CD4-positive, alpha-beta T cell treated with Interleukin-6 for 4 hours (primary cell): ENCODE results near the gene CCDC90B.
"Not testable (repeated sequence)": the region's sequence is repeated elsewhere in the genome, so short reads cannot be mapped to it uniquely, and the experiment has no call there.

ENCODE experiments used
- DNase-seq: peaks from one replicate; pipeline ENCODE4 v3.0.0-alpha.2; 2020; ENCODE audit warnings: mixed read lengths

The CCDC90B gene

DNA sequence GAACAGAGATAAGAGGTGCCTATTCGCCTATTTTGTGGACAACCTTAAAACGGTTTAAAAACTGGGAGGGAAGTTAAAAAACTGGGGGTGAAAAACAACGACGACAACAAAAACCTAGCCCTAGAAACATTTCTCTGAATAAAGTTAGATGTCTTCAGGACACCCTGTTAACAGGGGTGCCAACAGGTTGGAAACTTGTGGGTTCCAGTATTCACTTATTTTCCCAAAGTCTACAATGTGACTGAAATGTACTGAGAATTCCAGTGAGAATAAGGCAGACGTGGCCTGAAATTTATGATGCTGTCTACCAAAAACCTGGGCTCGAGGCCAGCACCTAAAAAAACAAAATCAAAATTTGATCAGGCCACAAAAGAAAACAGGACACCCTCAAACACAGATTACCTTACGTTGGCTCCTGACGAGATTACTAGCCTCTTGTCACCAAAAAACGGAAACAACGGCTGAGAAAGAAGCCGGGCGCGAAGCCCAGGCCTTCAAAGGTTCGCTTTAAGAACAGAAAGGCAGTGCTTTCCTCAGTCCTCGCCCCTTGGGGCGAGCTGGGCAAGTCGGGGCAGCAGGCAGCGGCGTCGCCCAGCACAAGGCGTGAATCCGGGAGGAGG is 906 bp downstream of the CCDC90B start:
- no peak for DNase-seq

DNA sequence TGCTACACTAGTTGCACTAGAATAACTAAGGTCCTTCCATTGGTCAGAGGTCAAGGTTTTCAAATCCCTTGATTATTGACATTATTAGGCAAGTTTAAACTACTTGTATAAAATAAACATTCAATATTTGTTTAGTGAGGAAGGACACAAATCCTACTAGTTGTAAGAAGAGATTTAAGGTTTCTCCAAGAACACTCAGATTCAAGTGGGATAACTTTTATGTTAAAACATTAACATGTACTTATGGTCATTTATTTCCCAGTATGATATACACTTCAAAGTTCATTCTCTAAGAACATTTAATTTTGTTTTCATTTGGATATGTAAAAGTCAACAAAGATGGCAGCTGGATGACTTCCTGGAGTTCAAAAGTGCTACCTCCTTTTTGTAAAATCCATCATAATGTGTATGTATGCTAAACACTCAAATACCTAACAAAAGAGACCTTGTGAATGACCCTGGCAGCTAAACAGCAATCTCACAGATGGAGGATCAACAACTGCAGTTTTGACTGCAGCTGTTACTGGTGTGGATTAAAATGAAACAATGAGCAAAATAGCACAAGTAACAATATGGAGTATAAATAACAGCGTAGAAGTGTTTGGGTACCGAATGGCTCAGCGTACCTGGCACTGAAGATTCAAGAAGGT is 1.5 kb downstream of the CCDC90B start:
- no peak for DNase-seq

- no peak for DNase-seq
Measured at GRCh38 chr11:83282084-83282716, 4.0 kb downstream of the CCDC90B start.

DNA sequence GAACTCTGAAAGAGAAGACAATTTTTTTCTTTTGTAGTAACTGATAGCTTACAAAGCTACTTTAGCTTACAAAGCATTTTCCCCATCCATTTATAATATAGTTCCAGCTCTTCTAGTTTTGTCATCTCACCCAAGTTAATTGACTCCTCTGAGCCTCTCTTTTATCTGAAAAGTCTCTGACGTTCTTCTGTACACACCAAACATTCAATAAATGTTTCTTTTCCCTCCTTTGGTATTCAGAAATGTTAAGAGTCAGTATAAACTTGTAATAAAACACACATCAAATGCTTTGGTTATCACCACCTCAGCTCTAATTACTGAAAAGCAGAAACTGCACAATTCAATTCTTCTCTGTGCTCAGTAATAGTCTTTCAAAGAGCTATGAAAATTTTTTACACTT is 5.9 kb downstream of the CCDC90B start:
- DNase-seq: no peak

DNA sequence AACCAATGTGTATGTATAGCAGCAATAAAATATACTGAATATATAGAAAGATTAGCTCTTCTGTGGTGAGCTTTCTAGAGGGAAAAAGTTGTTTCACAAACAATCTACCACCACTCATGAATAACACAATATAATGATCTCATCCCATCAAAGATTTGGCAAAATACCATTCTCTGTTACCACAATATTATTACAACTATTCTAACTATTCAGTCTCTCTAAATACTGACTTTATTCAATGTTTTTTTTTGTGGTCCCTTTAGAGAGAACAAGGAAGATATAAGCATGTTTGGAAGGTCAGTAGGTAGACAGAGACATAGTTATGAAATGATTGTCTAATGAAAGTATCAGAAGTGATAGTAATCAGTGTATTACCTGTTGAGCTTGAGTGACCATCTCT is 7.8 kb downstream of the CCDC90B start:
- DNase-seq: no peak

- DNase-seq: no peak
Measured at GRCh38 chr11:83275888-83276641, 10.1 kb downstream of the CCDC90B start.

- no peak for DNase-seq
Measured at GRCh38 chr11:83272627-83273026, 13.5 kb downstream of the CCDC90B start.

DNA sequence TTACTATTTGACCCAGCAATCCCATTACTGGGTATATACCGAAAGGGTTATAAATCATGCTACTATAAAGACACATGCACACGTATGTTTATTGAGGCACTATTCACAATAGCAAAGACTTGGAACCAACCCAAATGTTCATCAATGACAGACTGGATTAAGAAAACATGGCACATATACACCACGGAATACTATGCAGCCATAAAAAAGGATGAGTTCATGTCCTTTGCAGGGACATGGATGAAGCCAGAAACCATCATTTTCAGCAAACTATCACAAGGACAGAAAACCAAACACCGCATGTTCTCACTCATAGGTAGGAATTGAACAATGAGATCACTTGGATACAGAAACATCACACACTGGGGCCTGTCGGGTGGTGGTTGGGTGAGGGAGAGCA is 14.4 kb downstream of the CCDC90B start:
- not testable (repeated sequence) for DNase-seq

- not testable (repeated sequence) for DNase-seq
Measured at GRCh38 chr11:83269080-83269479, 17.1 kb downstream of the CCDC90B start.

DNA sequence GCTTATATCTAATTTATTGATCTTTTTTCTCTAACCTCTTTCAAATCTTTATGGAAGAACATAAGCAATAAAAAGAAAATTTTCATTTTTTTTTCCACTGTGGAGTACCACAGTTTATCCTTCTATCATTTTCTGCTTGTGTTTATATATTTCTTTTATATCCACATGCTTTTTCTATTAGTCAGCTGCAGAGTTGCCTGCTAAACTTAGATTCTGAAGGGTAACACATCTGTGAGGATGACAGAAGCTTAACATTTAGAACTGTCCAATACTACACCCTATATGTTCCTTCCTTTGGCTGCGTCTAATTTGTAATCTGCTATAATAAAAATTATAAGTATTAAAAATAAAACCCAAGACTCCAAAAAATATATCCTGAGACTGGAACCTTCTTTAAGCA is 20.8 kb downstream of the CCDC90B start:
- no peak for DNase-seq

DNA sequence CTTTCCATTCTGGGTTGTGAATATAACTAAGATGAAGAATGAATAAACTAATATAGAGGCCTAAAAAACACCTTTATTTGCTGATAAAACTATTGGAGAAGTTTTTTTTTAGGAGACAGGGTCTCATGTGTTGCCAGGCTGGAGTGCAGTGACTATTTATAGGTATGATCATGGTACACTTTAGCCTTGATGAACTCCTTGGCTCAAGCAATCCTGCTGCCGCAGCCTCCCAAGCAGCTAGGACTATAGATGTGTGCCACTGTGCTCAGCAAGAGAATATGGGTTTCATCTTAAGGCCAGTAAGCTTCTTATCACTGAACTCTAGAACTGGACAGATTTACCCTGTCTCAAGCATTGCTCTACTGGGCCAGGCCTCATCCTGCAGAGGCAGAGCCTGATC is 26.6 kb downstream of the CCDC90B start:
- no peak for DNase-seq

DNA sequence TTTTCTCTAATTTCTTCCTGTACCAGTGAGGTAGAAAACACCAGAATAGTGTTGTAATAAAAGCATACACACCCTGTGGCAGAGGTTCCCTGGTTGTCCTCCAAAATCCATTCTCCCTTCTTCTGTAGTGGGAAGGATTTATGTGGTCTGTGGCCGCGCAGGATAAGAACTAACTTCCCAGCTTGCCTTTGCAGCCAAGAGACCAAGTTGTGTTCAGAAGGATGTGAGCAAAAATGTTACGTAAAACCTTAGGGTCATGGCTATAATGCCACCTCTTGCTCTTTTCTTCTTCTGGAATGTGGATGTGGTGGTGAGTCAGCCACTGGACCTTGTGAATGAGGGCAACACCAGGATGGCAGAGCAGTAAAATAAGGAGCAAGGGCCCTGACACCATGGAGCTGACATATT is 28.4 kb downstream of the CCDC90B start:
- DNase-seq: no peak

DNA sequence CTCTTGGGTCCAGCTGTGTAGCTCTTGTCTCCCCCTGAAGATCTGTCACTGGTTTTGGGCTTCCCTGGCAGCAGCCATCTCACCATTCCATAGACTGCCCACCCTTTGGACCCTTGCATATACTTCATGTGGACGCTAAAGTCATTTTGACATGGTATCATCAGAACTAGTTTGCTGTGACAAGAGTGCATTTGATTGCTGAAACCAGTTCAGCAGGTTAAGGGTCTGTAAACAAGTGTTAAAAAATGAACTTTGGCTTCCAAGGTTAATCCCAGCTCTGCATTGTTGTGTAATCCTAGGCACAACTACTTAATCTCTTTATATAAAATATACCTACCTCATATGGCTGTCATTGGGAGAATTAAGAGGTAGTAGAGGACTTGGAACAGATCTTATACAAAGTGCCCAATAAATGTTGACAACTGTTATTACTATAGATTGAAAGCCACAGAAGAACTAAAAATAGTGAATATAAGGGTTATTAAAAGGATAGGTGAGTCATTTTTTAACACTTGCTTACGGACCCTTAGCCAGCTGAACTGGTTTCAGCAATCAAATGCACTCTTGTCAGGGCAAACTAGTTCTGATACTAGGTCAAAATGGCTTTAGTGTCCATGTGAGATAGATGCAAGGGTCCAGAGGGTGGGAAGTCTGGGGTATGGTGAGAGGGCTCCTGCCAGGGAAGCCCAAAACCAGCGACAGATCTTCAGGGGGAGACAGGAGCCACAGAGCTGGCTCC is 29.4 kb downstream of the CCDC90B start:
- DNase-seq: no peak

GRCh38 chr11:83255366-83255765 is 30.8 kb downstream of the CCDC90B start:
- DNase-seq: no peak

GRCh38 chr11:83252941-83253340 is 33.2 kb downstream of the CCDC90B start:
- DNase-seq: no peak

DNA sequence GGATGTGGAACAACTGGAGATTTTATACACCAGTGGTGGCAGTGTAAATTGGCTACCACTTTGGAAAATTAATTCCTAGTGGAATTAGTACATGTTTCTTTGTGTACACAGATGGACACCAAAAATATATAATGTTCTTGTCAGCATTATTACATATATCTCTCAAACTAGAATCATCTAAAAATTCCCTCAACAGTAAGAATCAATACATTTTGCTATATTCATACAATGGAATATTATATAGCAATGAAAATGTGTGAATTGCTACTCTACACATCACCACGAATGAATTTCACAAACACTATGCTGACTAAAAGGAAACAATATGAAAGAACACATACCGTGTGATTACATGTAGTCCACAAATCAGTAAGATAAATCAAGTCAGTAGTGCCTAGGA is 33.9 kb downstream of the CCDC90B start:
- no peak for DNase-seq

DNA sequence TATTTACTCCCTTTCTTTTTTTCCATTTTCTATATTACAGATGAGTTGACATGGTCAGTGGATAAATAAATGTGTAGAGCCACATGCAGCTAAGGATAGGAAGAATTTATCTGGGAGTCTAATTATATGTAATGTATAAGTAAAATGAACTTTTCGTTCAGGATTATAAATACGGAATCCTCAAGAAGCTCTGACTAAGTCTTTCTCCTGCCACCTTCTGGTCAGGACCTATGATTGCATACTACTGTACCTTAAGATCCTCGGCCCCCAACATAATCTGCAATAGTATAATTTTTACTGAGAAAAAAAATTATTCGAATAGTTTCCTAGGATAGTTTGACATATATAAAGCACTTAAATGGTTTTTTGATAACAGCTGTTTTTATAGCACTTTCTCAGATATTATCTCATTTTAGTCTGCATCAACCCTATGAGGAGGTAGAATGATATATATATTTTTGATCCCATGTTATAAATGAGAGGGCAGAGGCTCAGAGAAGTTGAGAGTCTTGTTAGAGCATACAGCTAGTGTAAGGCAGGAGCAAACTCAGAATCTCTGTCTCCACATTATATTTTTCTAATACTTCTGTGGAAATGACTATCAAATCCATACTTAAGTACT is 36.1 kb downstream of the CCDC90B start:
- DNase-seq: peak; percentile 23

DNA sequence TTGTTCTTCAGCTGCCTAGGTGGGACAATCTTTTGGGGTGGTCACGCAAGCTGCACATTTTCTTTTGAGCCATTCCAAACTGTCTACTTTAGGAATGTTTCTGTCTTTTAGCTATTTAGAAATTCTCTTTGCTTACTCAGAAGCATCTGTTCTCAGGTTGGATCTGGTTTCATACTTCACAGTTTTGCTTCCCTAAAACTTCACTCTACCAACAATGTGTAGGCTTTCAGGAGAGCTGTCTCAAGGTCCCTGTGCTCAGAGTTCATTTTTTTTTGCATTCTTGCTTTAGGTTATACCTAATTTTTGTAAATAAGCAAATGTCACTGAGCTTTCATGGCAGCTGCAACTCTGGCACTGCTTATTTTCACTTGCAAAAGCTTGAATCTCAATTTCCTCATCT is 36.7 kb downstream of the CCDC90B start:
- no peak for DNase-seq

GRCh38 chr11:83241291-83241946 is 44.7 kb downstream of the CCDC90B start:
- peak; percentile 23 for DNase-seq

GRCh38 chr11:83238111-83238510 is 48.1 kb downstream of the CCDC90B start:
- DNase-seq: no peak

DNA sequence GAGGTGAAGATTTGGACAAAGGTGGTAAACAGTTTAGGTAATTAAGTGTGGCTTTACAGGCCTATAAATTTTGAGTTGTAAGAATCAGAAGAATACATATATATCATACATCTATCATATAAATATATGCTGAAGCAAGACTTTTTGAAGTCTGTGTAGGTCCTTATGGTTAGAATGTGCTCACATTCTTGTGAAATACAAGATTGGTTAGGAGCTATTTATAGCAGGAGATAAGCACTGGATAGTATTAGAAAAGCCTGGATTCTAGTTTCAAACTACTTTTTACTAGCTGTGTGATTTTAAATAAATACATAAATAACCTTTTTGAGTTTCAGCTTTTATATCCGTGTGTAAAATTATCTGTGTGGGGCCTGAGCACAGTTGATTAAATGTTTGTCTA is 50.3 kb downstream of the CCDC90B start:
- DNase-seq: no peak

DNA sequence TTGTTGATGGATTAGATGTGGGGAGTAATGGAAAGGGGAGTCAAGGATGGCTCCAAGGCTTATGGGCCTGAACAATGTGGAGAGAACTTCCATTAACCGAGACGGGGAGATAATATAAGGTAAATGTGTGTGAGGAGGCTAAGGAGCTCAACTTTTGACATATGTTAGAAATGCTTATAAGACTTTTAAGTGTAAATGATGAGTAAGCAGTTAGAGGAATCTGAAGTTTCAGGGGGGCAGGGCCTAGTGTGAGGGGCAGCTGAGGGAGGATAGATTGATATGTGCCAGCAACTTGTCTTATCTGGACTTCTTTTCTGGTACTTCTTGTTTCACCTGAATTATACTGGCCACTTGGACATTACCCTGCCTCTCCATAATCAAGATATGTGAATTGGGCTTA is 62.7 kb downstream of the CCDC90B start:
- DNase-seq: no peak
